GM12878 (cell line): Measurements from ENCODE around the gene UBE2E2.
A peak's percentile ranks its signal among the peaks of the same experiment; 100 is the strongest.

Experiments used
- CREB1 ChIP-seq: IDR thresholded peaks from 2 replicates; pipeline ENCODE4 v1.6.1; 2012; ENCODE audit warnings: low read depth, mild to moderate bottlenecking, inconsistent platforms
- CTCF ChIP-seq, 3 experiments: IDR thresholded peaks in 2 of 3; conservative IDR thresholded peaks in 1 of 3; 2 replicates each; pipeline ENCODE4 v1.5.1; 2011; ENCODE audit warnings: low read depth in 3 of 3, low read length in 3 of 3, mild to moderate bottlenecking in 3 of 3, control low read depth in 2 of 3, moderate library complexity in 2 of 3, inconsistent platforms in 1 of 3, mixed read lengths in 1 of 3; ENCODE audit not compliant: control insufficient read depth in 2 of 3, insufficient read depth in 1 of 3; ENCODE audit errors: extremely low read depth in 1 of 3
- EZH2 ChIP-seq: IDR thresholded peaks from 2 replicates; pipeline ENCODE4 v1.6.1; 2012; ENCODE audit warnings: low read depth, mild to moderate bottlenecking, control low read depth, inconsistent platforms, low read length, borderline replicate concordance; ENCODE audit not compliant: control insufficient read depth
- POLR2AphosphoS5 ChIP-seq: IDR thresholded peaks from 2 replicates; pipeline ENCODE4 v1.6.1; 2011; ENCODE audit warnings: mild to moderate bottlenecking, low read length, inconsistent platforms
- RAD51 ChIP-seq: fragments of 450-650 bp; IDR thresholded peaks from 2 replicates; pipeline ENCODE4 v1.6.1; 2016; ENCODE audit warnings: moderate library complexity, mild to moderate bottlenecking, inconsistent platforms
- TCF7 ChIP-seq: IDR thresholded peaks from 2 replicates; pipeline ENCODE4 v1.6.1; 2014; ENCODE audit warnings: antibody characterized with exemption, borderline replicate concordance
- ZBTB33 ChIP-seq: fragments of 450-650 bp; IDR thresholded peaks from 2 replicates; pipeline ENCODE4 v1.6.1; 2017; ENCODE audit warnings: mild to moderate bottlenecking
- ZNF24 ChIP-seq: fragments of 450-650 bp; IDR thresholded peaks from 2 replicates; pipeline ENCODE4 v1.6.1; 2017; ENCODE audit warnings: antibody characterized with exemption, mild to moderate bottlenecking

GRCh38 chr3:23271876-23272741, 69.0 kb downstream of the UBE2E2 start:
- TF ChIP-seq CREB1 = no peak
- TF ChIP-seq EZH2 = no peak
- TF ChIP-seq TCF7 = no peak
- TF ChIP-seq POLR2AphosphoS5 = no peak
- TF ChIP-seq CTCF (IDR thresholded peaks at IDR 0.05 in 2 of 3, conservative IDR thresholded peaks at IDR 0.05 in 1 of 3; ENCODE audit: control insufficient read depth in 2 of 3, extremely low read depth in 1 of 3, insufficient read depth in 1 of 3, low read depth in 3 of 3, low read length in 3 of 3) = no peak
- no peak for TF ChIP-seq RAD51
- TF ChIP-seq ZBTB33 = peak; percentile 85
- TF ChIP-seq ZNF24 = no peak
